ENCODE measurements around the gene EVPL.
"Not testable (repeated sequence)": the region's sequence is repeated elsewhere in the genome, so short reads cannot be mapped to it uniquely, and the experiment has no call there.

EVPL gene

GRCh38 chr17:75970626-75971025 lies 56.5 kb downstream of the EVPL start:
- no peak for TF ChIP-seq CTCF (conservative IDR thresholded peaks at IDR 0.05; ENCODE audit: low read depth)
- POLR2A ChIA-PET (ENCODE audit: low non-redundant PET): no interaction called here

GRCh38 chr17:75970011-75970523 lies 57.0 kb downstream of the EVPL start:
- TF ChIP-seq CTCF (conservative IDR thresholded peaks at IDR 0.05; ENCODE audit: low read depth): no peak
- no peak for DNase-seq (ENCODE audit: low spot score)
- CTCF ChIA-PET: no interaction called here
- no peak overlapping the region for H3K27ac ChIP-seq
- POLR2A ChIA-PET (ENCODE audit: low non-redundant PET): no interaction called here

More at GRCh38 chr17:75970626-75971025, 56.5 kb downstream of the EVPL start:
- CTCF ChIA-PET: no interaction called here
- H3K27ac ChIP-seq: no peak overlapping the region
- no peak for DNase-seq (ENCODE audit: low spot score)

GRCh38 chr17:75969044-75969443 lies 58.1 kb downstream of the EVPL start:
- CTCF ChIA-PET: interaction anchor here (0.6 kb wide), 2 partner anchors 16 to 217 kb away, joined by 3 to 4 read pairs; no protein-coding TSS in a partner anchor
- H3K27ac ChIP-seq; DNase-seq (ENCODE audit: low spot score); POLR2A ChIA-PET (ENCODE audit: low non-redundant PET): not testable (repeated sequence)

- POLR2A ChIA-PET (ENCODE audit: low non-redundant PET): no interaction called here
Observed at GRCh38 chr17:75965468-75965867, 61.6 kb downstream of the EVPL start.

GRCh38 chr17:75959839-75960511 lies 67.1 kb downstream of the EVPL start:
- CTCF ChIA-PET: interaction anchor here (0.6 to 0.7 kb wide), 2 partner anchors 222 to 468 kb away, joined by 3 read pairs; no protein-coding TSS in a partner anchor
- H3K27ac ChIP-seq: no peak overlapping the region
- no peak for DNase-seq (ENCODE audit: low spot score)
- POLR2A ChIA-PET (ENCODE audit: low non-redundant PET): no interaction called here
- no peak for TF ChIP-seq CTCF (conservative IDR thresholded peaks at IDR 0.05; ENCODE audit: low read depth)

More at GRCh38 chr17:75965468-75965867, 61.6 kb downstream of the EVPL start:
- DNase-seq (ENCODE audit: low spot score): no peak
- no peak for TF ChIP-seq CTCF (conservative IDR thresholded peaks at IDR 0.05; ENCODE audit: low read depth)
- CTCF ChIA-PET: no interaction called here
- peak overlapping the region; percentile 25 for H3K27ac ChIP-seq

GRCh38 chr17:75959051-75959838 lies 67.9 kb downstream of the EVPL start:
- ChIA-PET POLR2A (ENCODE audit: low non-redundant PET) (no interaction called here), CTCF (interaction anchor here (0.6 kb wide), 1 partner anchor 469 kb away, joined by 3 read pairs; no protein-coding TSS in a partner anchor)
- no peak for TF ChIP-seq CTCF (conservative IDR thresholded peaks at IDR 0.05; ENCODE audit: low read depth)
- no peak for DNase-seq (ENCODE audit: low spot score)
- H3K27ac ChIP-seq: no peak overlapping the region
